PC-9 (cell line): Measurements from ENCODE around the gene ATP23. TPM values are rescaled to one million over a fixed set of nuclear protein-coding genes. Genes with fewer than 3 reads are reported as not detected.

ENCODE experiments used
- BruUV-seq: library from RNA; stranded (reverse); fragments of 400-500 nt; replicated peaks from 2 replicates; lab custom pipeline; 2021; lab: Mats Ljungman, UMichigan
- CTCF ChIA-PET: fragments of 300-600 bp; sonication (Branson Sonifier 250); formaldehyde crosslinking; loops from one replicate; lab custom pipeline; 2022; ENCODE audit warnings: antibody characterized with exemption; lab: Charles Lee
- POLR2A ChIA-PET: fragments of 300-600 bp; sonication (Branson Sonifier 250); formaldehyde crosslinking; loops from one replicate; lab custom pipeline; 2022; ENCODE audit warnings: antibody characterized with exemption; ENCODE audit not compliant: unreplicated experiment; lab: Charles Lee
- DNase-seq, 2 experiments: peaks; one replicate each; pipeline versions ENCODE4 v3.0.0 to v3.0.0-alpha.2; 2015 to 2022; ENCODE audit warnings: mixed read lengths in 1 of 2
- H2AFZ ChIP-seq: fragments of 200-600 bp; sonication (generic); 2 replicates; pipeline ENCODE4 v1.8.1; 2017; ENCODE audit warnings: antibody characterized with exemption
- H3F3A ChIP-seq: fragments of 200-600 bp; sonication (generic); 2 replicates; pipeline ENCODE4 v1.8.1; 2017; ENCODE audit warnings: antibody characterized with exemption, mild to moderate bottlenecking, low read depth; ENCODE audit not compliant: insufficient read depth
- H3K27ac ChIP-seq: fragments of 200-600 bp; sonication (generic); 2 replicates; pipeline ENCODE4 v1.6.1; 2016; ENCODE audit warnings: mixed run types
- H3K27me3 ChIP-seq: fragments of 200-600 bp; sonication (generic); 2 replicates; pipeline ENCODE4 v1.6.1; 2016; ENCODE audit warnings: low read depth, mixed run types; ENCODE audit not compliant: insufficient read depth
- H3K36me3 ChIP-seq: fragments of 200-600 bp; sonication (generic); 2 replicates; pipeline ENCODE4 v1.6.1; 2016; ENCODE audit warnings: low read depth, mixed run types
- H3K4me1 ChIP-seq: fragments of 200-600 bp; sonication (generic); replicated peaks from 2 replicates; pipeline ENCODE4 v1.6.1; 2016; ENCODE audit warnings: mixed run types; ENCODE audit not compliant: insufficient read depth
- H3K4me2 ChIP-seq: fragments of 200-600 bp; sonication (generic); 2 replicates; pipeline ENCODE4 v1.6.1; 2017; ENCODE audit warnings: mixed run types
- H3K4me3 ChIP-seq: fragments of 200-600 bp; sonication (generic); 2 replicates; pipeline ENCODE4 v1.6.1; 2016; ENCODE audit warnings: mixed run types
- H3K79me2 ChIP-seq: fragments of 200-600 bp; sonication (generic); 2 replicates; pipeline ENCODE4 v1.6.1; 2017; ENCODE audit warnings: low read depth, mixed run types
- H3K9me2 ChIP-seq: fragments of 200-600 bp; sonication (generic); 2 replicates; pipeline ENCODE4 v1.8.1; 2017; ENCODE audit warnings: mild to moderate bottlenecking; ENCODE audit not compliant: insufficient read depth
- H3K9me3 ChIP-seq: fragments of 200-600 bp; sonication (generic); 2 replicates; pipeline ENCODE4 v1.8.1; 2016; ENCODE audit warnings: low read depth; ENCODE audit not compliant: insufficient read depth
- H4K20me1 ChIP-seq: fragments of 200-600 bp; sonication (generic); 2 replicates; pipeline ENCODE4 v1.8.1; 2017; ENCODE audit not compliant: insufficient read depth
- EZH2 ChIP-seq: fragments of 200-600 bp; sonication (generic); IDR thresholded peaks from 2 replicates; pipeline ENCODE4 v1.8.0; 2017; ENCODE audit warnings: antibody characterized with exemption, low read depth
- intact Hi-C: fragments of 100-400 bp; cut with micrococcal nuclease; formaldehyde crosslinking; loops from one replicate; pipeline ENCODE4 v1.10.0; 2022; ENCODE audit not compliant: unreplicated experiment
- total RNA-seq: library from RNA; stranded (reverse); gene quantifications from 2 replicates; pipeline ENCODE4 v1.2.3, GENCODE V29; 2021
- TF ChIP-seq, protein P1 (sequence below): fragments of 200-600 bp; sonication (generic); conservative IDR thresholded peaks from 2 replicates; pipeline ENCODE4 v1.6.1; 2017; ENCODE audit warnings: mixed run types, antibody characterized with exemption, mild to moderate bottlenecking, moderate library complexity

The ATP23 gene
- total RNA-seq, 1 experiment from 2014 or later, result 6.5 TPM

DNA sequence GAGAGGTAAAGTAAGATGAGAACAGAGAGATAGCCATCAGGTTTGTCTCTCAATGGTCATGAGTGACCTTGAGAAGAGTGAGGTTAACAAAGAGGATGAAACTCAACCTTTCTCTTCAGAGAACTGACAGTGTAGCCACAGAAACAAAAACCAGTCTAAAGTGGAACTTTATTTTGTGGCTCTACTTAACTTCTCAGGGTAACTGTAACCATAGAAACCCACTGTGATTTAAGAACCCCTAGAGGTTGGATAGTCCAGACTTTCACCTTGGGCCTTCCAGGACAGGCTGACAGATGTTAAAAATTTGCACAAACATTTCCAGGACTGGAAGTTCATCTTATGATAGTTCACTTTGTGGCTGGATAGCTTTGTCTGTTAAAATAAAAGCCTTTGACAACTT is 48.5 kb downstream of the ATP23 start:
- no peaks in the 10 kb centered on the region for H3K79me2 ChIP-seq
- H3K4me1 ChIP-seq, result no peaks in the 10 kb centered on the region
- no peaks in the 10 kb centered on the region for H3K27me3 ChIP-seq
- POLR2A ChIA-PET, result no interaction called here
- H3F3A ChIP-seq, result no peaks in the 10 kb centered on the region
- intact Hi-C loops, result loop anchor here (5.0 kb wide), 2 partner anchors 77 to 322 kb away; no protein-coding TSS in a partner anchor
- no peaks in the 10 kb centered on the region for H4K20me1 ChIP-seq
- no peak overlapping the region for H3K27ac ChIP-seq
- BruUV-seq, result no TSS peak
- no peak for DNase-seq
- H3K9me2 ChIP-seq, result no peaks in the 10 kb centered on the region
- H2AFZ ChIP-seq, result no peak overlapping the region
- no peak for TF ChIP-seq EZH2
- TF ChIP-seq, protein P1, sequence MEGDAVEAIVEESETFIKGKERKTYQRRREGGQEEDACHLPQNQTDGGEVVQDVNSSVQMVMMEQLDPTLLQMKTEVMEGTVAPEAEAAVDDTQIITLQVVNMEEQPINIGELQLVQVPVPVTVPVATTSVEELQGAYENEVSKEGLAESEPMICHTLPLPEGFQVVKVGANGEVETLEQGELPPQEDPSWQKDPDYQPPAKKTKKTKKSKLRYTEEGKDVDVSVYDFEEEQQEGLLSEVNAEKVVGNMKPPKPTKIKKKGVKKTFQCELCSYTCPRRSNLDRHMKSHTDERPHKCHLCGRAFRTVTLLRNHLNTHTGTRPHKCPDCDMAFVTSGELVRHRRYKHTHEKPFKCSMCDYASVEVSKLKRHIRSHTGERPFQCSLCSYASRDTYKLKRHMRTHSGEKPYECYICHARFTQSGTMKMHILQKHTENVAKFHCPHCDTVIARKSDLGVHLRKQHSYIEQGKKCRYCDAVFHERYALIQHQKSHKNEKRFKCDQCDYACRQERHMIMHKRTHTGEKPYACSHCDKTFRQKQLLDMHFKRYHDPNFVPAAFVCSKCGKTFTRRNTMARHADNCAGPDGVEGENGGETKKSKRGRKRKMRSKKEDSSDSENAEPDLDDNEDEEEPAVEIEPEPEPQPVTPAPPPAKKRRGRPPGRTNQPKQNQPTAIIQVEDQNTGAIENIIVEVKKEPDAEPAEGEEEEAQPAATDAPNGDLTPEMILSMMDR, result no peak
- no peaks in the 10 kb centered on the region for H3K9me3 ChIP-seq
- no peaks in the 10 kb centered on the region for H3K36me3 ChIP-seq
- no peak overlapping the region for H3K4me2 ChIP-seq
- CTCF ChIA-PET, result no interaction called here
- no peak overlapping the region for H3K4me3 ChIP-seq

DNA sequence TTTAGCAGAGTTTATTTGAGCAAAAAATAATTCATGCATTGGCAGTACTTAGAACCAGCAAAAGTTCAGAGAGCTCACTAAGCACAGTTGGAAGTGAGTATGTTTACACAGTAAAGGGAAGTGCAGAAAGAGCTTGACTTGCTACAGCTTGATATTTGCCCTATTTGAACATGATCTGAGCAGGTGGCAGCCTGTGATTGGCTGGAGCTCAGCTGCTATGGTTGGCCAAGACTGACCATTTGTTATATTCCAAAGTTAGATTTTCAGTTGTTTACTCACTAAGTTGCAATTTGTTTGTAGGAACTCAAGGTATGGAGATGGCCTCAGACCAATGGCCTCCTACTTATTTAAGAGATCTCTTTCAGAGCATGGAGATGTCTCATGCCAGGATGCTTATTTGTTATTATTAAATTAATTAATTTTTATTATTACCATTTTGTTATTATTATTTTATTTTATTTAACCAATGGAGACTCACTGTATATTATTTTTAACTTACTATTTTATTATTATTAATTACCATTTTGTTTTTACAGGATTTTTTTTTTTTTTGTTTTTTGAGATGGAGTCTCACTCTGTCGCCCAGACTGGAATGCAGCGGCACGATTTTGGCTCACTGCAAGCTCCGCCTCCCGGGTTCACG is 49.0 kb downstream of the ATP23 start:
- Histone ChIP-seq H3K27me3 (no peaks in the 10 kb centered on the region), H3K9me2 (no peaks in the 10 kb centered on the region), H4K20me1 (no peaks in the 10 kb centered on the region), H3K4me3 (no peak overlapping the region), H2AFZ (no peak overlapping the region), H3F3A (no peaks in the 10 kb centered on the region), H3K4me1 (no peaks in the 10 kb centered on the region), H3K36me3 (no peaks in the 10 kb centered on the region), H3K4me2 (no peak overlapping the region), H3K9me3 (no peaks in the 10 kb centered on the region), H3K27ac (no peak overlapping the region), H3K79me2 (no peaks in the 10 kb centered on the region)
- DNase-seq, result no peak
- TF ChIP-seq, protein P1, result no peak
- no peak for TF ChIP-seq EZH2
- ChIA-PET POLR2A (no interaction called here), CTCF (no interaction called here)
- no TSS peak for BruUV-seq
- intact Hi-C loops, result loop anchor here (5.0 kb wide), 2 partner anchors 77 to 322 kb away; no protein-coding TSS in a partner anchor

DNA sequence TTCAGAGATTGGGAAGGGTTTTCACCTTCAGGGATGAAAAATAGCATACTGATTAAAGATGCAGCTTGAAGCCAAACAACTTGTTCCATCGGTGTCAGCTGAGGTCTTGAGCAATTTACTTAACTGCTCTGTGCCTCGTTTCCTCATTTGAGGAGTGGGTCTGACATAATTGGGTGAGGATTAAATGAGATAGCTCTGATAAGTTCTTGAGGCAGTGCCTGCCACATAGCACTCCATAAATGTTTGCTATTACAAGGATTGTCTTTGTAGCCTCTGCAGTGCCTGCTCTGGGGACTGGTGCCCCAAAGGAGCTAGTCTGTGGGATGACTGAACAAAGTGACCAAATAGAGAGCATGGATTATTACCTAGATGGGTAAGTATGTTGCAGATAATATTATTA is 50.6 kb downstream of the ATP23 start:
- H3K4me3 ChIP-seq, result no peak overlapping the region
- POLR2A ChIA-PET, result no interaction called here
- H4K20me1 ChIP-seq, result no peaks in the 10 kb centered on the region
- TF ChIP-seq, protein P1, result no peak
- no peak for TF ChIP-seq EZH2
- no peaks in the 10 kb centered on the region for H3K4me1 ChIP-seq
- H3K4me2 ChIP-seq, result no peak overlapping the region
- H3K27me3 ChIP-seq, result no peaks in the 10 kb centered on the region
- no peaks in the 10 kb centered on the region for H3K9me3 ChIP-seq
- H3K36me3 ChIP-seq, result no peaks in the 10 kb centered on the region
- BruUV-seq, result no TSS peak
- no peaks in the 10 kb centered on the region for H3K9me2 ChIP-seq
- DNase-seq, result no peak
- intact Hi-C loops, result loop anchor here (5.0 kb wide), 2 partner anchors 75 to 320 kb away; no protein-coding TSS in a partner anchor
- H2AFZ ChIP-seq, result no peak overlapping the region
- no peak overlapping the region for H3K27ac ChIP-seq
- H3K79me2 ChIP-seq, result no peaks in the 10 kb centered on the region
- H3F3A ChIP-seq, result no peaks in the 10 kb centered on the region
- CTCF ChIA-PET, result interaction anchor here (0.6 kb wide), 1 partner anchor 422 kb away, joined by 3 read pairs; no protein-coding TSS in a partner anchor
